Muscle of leg (tissue), 16 donors: Measurements from ENCODE around the gene PFDN5. TPM values are rescaled to one million over a fixed set of nuclear protein-coding genes. Genes with fewer than 3 reads are reported as not detected.
A peak's percentile ranks its signal among the peaks of the same experiment; 100 is the strongest.

Source experiments
- DNase-seq: peaks from one replicate; pipeline ENCODE4 v3.0.0; 2013
- H3K27ac ChIP-seq: one replicate; pipeline ENCODE4 v1.5.1; 2013; ENCODE audit warnings: mild to moderate bottlenecking, low read length, control low read depth
- H3K27me3 ChIP-seq: one replicate; pipeline ENCODE4 v1.6.1; 2013; ENCODE audit warnings: low read length; ENCODE audit not compliant: control insufficient read depth, insufficient read depth
- H3K36me3 ChIP-seq: one replicate; pipeline ENCODE4 v1.6.1; 2013; ENCODE audit warnings: low read length; ENCODE audit not compliant: control insufficient read depth, insufficient read depth
- H3K4me1 ChIP-seq: one replicate; pipeline ENCODE4 v1.6.1; 2013; ENCODE audit warnings: low read length; ENCODE audit not compliant: control insufficient read depth, insufficient read depth
- H3K4me3 ChIP-seq: one replicate; pipeline ENCODE4 v1.5.1; 2013; ENCODE audit warnings: low read length, control low read depth
- H3K9me3 ChIP-seq: replicated peaks from 2 replicates; pipeline ENCODE4 v1.6.1; 2013; ENCODE audit warnings: low read depth, low read length; ENCODE audit not compliant: control insufficient read depth
- WGBS: methylation state at CpG from one replicate; pipeline ENCODE4 v1.1.5; 2013; ENCODE audit warnings: missing lambda C conversion rate; ENCODE audit not compliant: insufficient coverage; 5-methylcytosine and 5-hydroxymethylcytosine counted together
- long read RNA-seq, 11 donors: transcript quantifications; one replicate each; lab custom pipeline, GENCODE V29; 2026
- polyA plus RNA-seq, 8 donors: library from polyadenylated mRNA; unstranded; fragments of 120-200 nt; gene quantifications; one replicate each; pipeline versions ENCODE4 v1.2.1 to v1.2.3, GENCODE V29; 2013; ENCODE audit warnings: inconsistent platforms in 1 of 8, low replicate concordance in 1 of 8; ENCODE audit not compliant: insufficient read length in 8 of 8, insufficient read depth in 1 of 8
- total RNA-seq: library from RNA; stranded (reverse); fragments of 120-200 nt; gene quantifications from one replicate; pipeline ENCODE4 v1.2.4, GENCODE V29; 2013

Gene PFDN5
- total RNA-seq (875 TPM), polyA plus RNA-seq (100 to 1,000 TPM; 451 to 711 (median 530) TPM)
- long read RNA-seq, donor 1, transcript PFDN5-214 (6 exons, 847 nt), result major isoform, 128 of 148 reads
- long read RNA-seq, donor 1, transcript PFDN5-217 (4 exons, 497 nt), result minor isoform, 5 of 148 reads
- long read RNA-seq, donor 1, partial matches to known transcripts, result 0 of 148 reads
- long read RNA-seq, donor 1, other reads (novel, unspliced or antisense), result 0 of 148 reads
- long read RNA-seq, donor 2, transcript PFDN5-214 (6 exons, 847 nt), result major isoform, 41 of 46 reads
- long read RNA-seq, donor 2, partial matches to known transcripts, result 0 of 46 reads
- long read RNA-seq, donor 2, other reads (novel, unspliced or antisense), result 0 of 46 reads
- long read RNA-seq, donor 3, transcript PFDN5-213 (3 exons, 596 nt), result minor isoform, 5 of 316 reads
- long read RNA-seq, donor 3, transcript PFDN5-203 (4 exons, 478 nt), result minor isoform, 13 of 316 reads
- long read RNA-seq, donor 3, transcript PFDN5-217 (4 exons, 497 nt), result minor isoform, 6 of 316 reads
- long read RNA-seq, donor 3, transcript PFDN5-214 (6 exons, 847 nt), result major isoform, 262 of 316 reads
- long read RNA-seq, donor 3, partial matches to known transcripts, result 7 of 316 reads
- long read RNA-seq, donor 3, other reads (novel, unspliced or antisense), result 21 of 316 reads
- long read RNA-seq, donor 4, transcript PFDN5-206 (2 exons, 541 nt), result minor isoform, 10 of 217 reads
- long read RNA-seq, donor 4, transcript PFDN5-203 (4 exons, 478 nt), result minor isoform, 9 of 217 reads
- long read RNA-seq, donor 4, transcript PFDN5-214 (6 exons, 847 nt), result major isoform, 183 of 217 reads
- long read RNA-seq, donor 4, partial matches to known transcripts, result 7 of 217 reads
- long read RNA-seq, donor 4, other reads (novel, unspliced or antisense), result 0 of 217 reads
- long read RNA-seq, donor 5, transcript PFDN5-213 (3 exons, 596 nt), result minor isoform, 11 of 680 reads
- long read RNA-seq, donor 5, transcript PFDN5-203 (4 exons, 478 nt), result minor isoform, 10 of 680 reads
- long read RNA-seq, donor 5, transcript PFDN5-214 (6 exons, 847 nt), result major isoform, 541 of 680 reads
- long read RNA-seq, donor 5, transcript PFDN5-206 (2 exons, 541 nt), result minor isoform, 13 of 680 reads
- long read RNA-seq, donor 5, partial matches to known transcripts, result 32 of 680 reads
- long read RNA-seq, donor 5, other reads (novel, unspliced or antisense), result 62 of 680 reads
- long read RNA-seq, donor 6, transcript PFDN5-203 (4 exons, 478 nt), result minor isoform, 24 of 737 reads
- long read RNA-seq, donor 6, transcript PFDN5-206 (2 exons, 541 nt), result minor isoform, 21 of 737 reads
- long read RNA-seq, donor 6, transcript PFDN5-213 (3 exons, 596 nt), result minor isoform, 12 of 737 reads
- long read RNA-seq, donor 6, transcript PFDN5-214 (6 exons, 847 nt), result major isoform, 602 of 737 reads
- long read RNA-seq, donor 6, partial matches to known transcripts, result 20 of 737 reads
- long read RNA-seq, donor 6, other reads (novel, unspliced or antisense), result 44 of 737 reads
- long read RNA-seq, donor 7, transcript PFDN5-213 (3 exons, 596 nt), result minor isoform, 12 of 527 reads
- long read RNA-seq, donor 7, transcript PFDN5-203 (4 exons, 478 nt), result minor isoform, 9 of 527 reads
- long read RNA-seq, donor 7, transcript PFDN5-214 (6 exons, 847 nt), result major isoform, 431 of 527 reads
- long read RNA-seq, donor 7, transcript PFDN5-206 (2 exons, 541 nt), result minor isoform, 15 of 527 reads
- long read RNA-seq, donor 7, partial matches to known transcripts, result 19 of 527 reads
- long read RNA-seq, donor 7, other reads (novel, unspliced or antisense), result 31 of 527 reads
- long read RNA-seq, donor 8, transcript PFDN5-214 (6 exons, 847 nt), result major isoform, 362 of 470 reads
- long read RNA-seq, donor 8, transcript PFDN5-203 (4 exons, 478 nt), result minor isoform, 12 of 470 reads
- long read RNA-seq, donor 8, transcript PFDN5-206 (2 exons, 541 nt), result minor isoform, 15 of 470 reads
- long read RNA-seq, donor 8, transcript PFDN5-213 (3 exons, 596 nt), result minor isoform, 14 of 470 reads
- long read RNA-seq, donor 8, partial matches to known transcripts, result 12 of 470 reads
- long read RNA-seq, donor 8, other reads (novel, unspliced or antisense), result 47 of 470 reads
- long read RNA-seq, donor 9, transcript PFDN5-217 (4 exons, 497 nt), result minor isoform, 6 of 296 reads
- long read RNA-seq, donor 9, transcript PFDN5-213 (3 exons, 596 nt), result minor isoform, 8 of 296 reads
- long read RNA-seq, donor 9, transcript PFDN5-206 (2 exons, 541 nt), result minor isoform, 9 of 296 reads
- long read RNA-seq, donor 9, transcript PFDN5-214 (6 exons, 847 nt), result major isoform, 254 of 296 reads
- long read RNA-seq, donor 9, partial matches to known transcripts, result 12 of 296 reads
- long read RNA-seq, donor 9, other reads (novel, unspliced or antisense), result 0 of 296 reads
- long read RNA-seq, donor 10, transcript PFDN5-214 (6 exons, 847 nt), result major isoform, 488 of 621 reads
- long read RNA-seq, donor 10, transcript PFDN5-203 (4 exons, 478 nt), result minor isoform, 19 of 621 reads
- long read RNA-seq, donor 10, transcript PFDN5-213 (3 exons, 596 nt), result minor isoform, 11 of 621 reads
- long read RNA-seq, donor 10, transcript PFDN5-206 (2 exons, 541 nt), result minor isoform, 14 of 621 reads
- long read RNA-seq, donor 10, partial matches to known transcripts, result 18 of 621 reads
- long read RNA-seq, donor 10, other reads (novel, unspliced or antisense), result 57 of 621 reads
- long read RNA-seq, donor 11, transcript PFDN5-217 (4 exons, 497 nt), result minor isoform, 5 of 377 reads
- long read RNA-seq, donor 11, transcript PFDN5-206 (2 exons, 541 nt), result minor isoform, 15 of 377 reads
- long read RNA-seq, donor 11, transcript PFDN5-214 (6 exons, 847 nt), result major isoform, 317 of 377 reads
- long read RNA-seq, donor 11, transcript PFDN5-203 (4 exons, 478 nt), result minor isoform, 11 of 377 reads
- long read RNA-seq, donor 11, partial matches to known transcripts, result 0 of 377 reads
- long read RNA-seq, donor 11, other reads (novel, unspliced or antisense), result 21 of 377 reads

- peaks cover 32% of the 10 kb centered on the region for H3K4me1 ChIP-seq
- peak within 1 kb of the TSS; percentile 98 for H3K27ac ChIP-seq
- DNase-seq, result peak; percentile 97
- under 1% methylated on average over 30 of the region's 42 CpGs for WGBS
- peak within 1 kb of the TSS; percentile 99 for H3K4me3 ChIP-seq
- H3K27me3 ChIP-seq, result no peaks in the 10 kb centered on the region
- H3K36me3 ChIP-seq, result peaks cover 36% of the 10 kb centered on the region
- no peaks in the 10 kb centered on the region for H3K9me3 ChIP-seq
These were observed at the start of gene PFDN5 for GRCh38 chr12:53295070-53295890. Gene PFDN5 (plus strand): TSS chr12:53295542. CDS start chr12:53295568, 26 bp downstream.

DNA sequence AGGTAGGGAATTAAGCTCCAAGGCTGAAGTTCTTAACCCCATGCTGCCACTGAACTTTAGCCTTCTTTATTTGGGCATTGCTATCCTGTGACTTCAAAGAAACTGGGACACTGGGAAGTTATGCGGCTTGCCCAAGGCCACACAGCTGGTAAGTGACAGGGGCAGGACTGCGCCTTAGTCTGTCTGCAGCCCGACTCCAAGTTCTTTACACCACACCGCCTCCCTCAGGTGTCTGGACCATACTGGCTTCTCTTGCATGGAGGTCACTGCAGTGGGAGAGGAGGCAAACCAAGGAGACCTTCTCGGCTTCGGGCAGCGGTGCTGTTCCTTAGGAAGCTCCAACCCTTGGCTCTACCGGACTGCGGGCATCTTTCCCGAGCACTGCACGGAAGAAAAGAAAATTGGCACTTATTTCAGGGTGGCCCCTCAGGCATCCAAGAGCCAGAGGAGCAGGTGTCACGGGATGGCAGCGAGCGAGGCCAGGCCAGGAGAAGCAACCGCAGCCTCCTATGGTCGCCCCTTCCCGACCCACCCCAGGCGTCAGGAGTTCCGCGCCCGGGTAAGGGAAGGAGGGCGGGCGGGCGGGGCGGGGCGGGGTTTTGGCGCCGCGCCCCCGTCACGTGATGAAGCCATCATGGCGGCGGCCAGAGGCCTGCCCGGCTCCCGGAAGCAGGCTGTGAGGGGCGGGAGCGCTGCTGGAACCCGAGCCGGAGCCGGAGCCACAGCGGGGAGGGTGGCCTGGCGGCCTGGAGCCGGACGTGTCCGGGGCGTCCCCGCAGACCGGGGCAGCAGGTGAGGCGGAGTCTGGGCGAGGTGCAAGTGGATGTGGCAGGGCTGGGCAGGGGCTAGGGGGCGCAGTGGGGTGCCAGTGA is 43.6 kb upstream of the PFDN5 start:
- peaks cover 24% of the 10 kb centered on the region for H3K4me1 ChIP-seq

DNA sequence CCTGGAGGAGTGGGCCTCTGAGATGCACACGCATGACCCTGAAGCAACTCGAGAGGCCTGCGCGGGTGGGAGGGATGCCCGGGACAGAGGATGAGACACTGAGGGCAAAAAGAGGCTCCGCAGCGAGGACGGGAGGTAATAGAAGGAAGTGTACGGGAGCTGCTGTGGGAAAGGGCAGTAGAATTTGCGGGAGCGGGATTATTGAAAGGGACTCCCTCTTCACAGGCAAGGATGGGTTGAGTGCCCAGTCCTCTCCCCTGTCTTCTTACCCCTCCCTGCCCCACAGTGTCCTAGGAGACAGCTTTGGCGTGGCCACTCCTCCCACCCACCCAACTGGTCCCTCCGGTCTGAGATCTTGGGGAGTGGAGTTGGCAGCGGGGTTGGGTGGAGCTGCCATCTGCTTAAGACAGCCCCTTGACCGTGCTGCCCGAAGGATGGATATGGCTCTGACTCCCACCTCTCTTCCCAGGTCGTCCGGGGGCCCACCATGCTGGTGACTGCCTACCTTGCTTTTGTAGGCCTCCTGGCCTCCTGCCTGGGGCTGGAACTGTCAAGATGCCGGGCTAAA is 42.9 kb upstream of the PFDN5 start:
- Histone ChIP-seq H3K4me3 (peak overlapping the region; percentile 88), H3K27ac (peak overlapping the region; percentile 78), H3K27me3 (no peaks in the 10 kb centered on the region), H3K9me3 (no peaks in the 10 kb centered on the region), H3K4me1 (peaks cover 24% of the 10 kb centered on the region), H3K36me3 (peaks cover 21% of the 10 kb centered on the region)
- WGBS, result 11% methylated on average over 10 of the region's 19 CpGs
- DNase-seq, result no peak

More for the DNA sequence above, 43.6 kb upstream of the PFDN5 start:
- Histone ChIP-seq H3K9me3 (no peaks in the 10 kb centered on the region), H3K27me3 (no peaks in the 10 kb centered on the region), H3K27ac (peak overlapping the region; percentile 90), H3K36me3 (peaks cover 21% of the 10 kb centered on the region), H3K4me3 (peak overlapping the region; percentile 88)
- peak; percentile 90 for DNase-seq
- WGBS, result 0% methylated on average over 32 of the region's 51 CpGs

DNA sequence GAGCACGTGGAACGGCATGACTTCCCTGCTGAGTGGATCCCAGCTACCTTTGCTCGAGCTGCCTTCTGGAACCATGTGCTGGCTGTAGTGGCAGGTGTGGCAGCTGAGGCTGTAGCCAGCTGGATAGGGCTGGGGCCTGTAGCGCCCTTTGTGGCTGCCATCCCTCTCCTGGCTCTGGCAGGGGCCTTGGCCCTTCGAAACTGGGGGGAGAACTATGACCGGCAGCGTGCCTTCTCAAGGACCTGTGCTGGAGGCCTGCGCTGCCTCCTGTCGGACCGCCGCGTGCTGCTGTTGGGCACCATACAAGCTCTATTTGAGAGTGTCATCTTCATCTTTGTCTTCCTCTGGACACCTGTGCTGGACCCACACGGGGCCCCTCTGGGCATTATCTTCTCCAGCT is 42.0 kb upstream of the PFDN5 start:
- Histone ChIP-seq H3K9me3 (no peaks in the 10 kb centered on the region), H3K36me3 (peaks cover 21% of the 10 kb centered on the region), H3K27ac (no peak overlapping the region), H3K27me3 (no peaks in the 10 kb centered on the region), H3K4me3 (no peak overlapping the region), H3K4me1 (peaks cover 24% of the 10 kb centered on the region)
- no peak for DNase-seq
- WGBS, result 91% methylated on average over 13 of the region's 13 CpGs

DNA sequence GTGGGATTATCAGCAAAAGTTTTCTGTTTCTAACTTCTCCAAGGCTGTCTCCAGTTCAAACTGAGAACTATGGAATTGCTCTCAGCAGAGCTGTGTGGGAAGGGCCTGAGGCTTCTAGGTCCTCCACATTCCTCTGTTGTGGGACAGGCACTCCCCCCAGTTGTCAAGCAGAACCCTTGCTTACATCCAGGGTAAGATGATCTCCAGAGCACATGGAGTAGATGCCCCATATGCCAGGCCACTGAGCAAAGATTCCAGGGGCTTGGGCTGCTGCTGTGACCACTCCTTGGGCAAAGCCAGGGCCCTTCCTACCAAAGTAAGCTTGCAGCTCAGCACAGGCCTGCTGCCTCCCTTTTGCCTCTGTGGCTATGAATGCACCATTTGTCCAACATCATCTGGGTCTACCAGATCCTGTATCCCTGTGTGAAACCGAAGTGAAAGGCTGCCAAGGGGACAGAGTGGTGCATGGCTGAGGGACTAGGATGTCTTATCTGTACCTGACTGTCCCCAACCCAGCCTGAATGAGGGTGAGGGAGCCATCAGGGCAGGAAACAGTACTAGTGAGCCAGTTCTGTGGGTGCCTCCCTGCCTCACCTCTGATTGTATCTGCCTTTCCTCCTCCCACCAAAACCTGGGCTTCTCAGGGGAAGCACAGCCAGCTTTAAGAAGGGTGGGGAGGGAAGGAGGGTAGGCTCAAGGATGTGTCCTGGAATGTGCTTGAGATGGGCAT is 40.4 kb upstream of the PFDN5 start:
- Histone ChIP-seq H3K27me3 (no peaks in the 10 kb centered on the region), H3K4me1 (peaks cover 24% of the 10 kb centered on the region), H3K9me3 (no peaks in the 10 kb centered on the region), H3K4me3 (no peak overlapping the region), H3K36me3 (peaks cover 21% of the 10 kb centered on the region), H3K27ac (no peak overlapping the region)
- no CpG with 5 or more reads among the region's 1 CpG for WGBS
- no peak for DNase-seq

- WGBS, result 100% methylated on average over 1 of the region's 3 CpGs
- H3K4me1 ChIP-seq, result peaks cover 22% of the 10 kb centered on the region
- H3K27ac ChIP-seq, result no peak overlapping the region
- no peak overlapping the region for H3K4me3 ChIP-seq
- peaks cover 21% of the 10 kb centered on the region for H3K36me3 ChIP-seq
- DNase-seq, result no peak
- no peaks in the 10 kb centered on the region for H3K27me3 ChIP-seq
- no peaks in the 10 kb centered on the region for H3K9me3 ChIP-seq
These were observed 39.3 kb upstream of the PFDN5 start for GRCh38 chr12:53255996-53256395.
